Hepatocyte (in vitro differentiated cells): ENCODE data around the gene CPOX. TPM values are rescaled to one million over a fixed set of nuclear protein-coding genes. Genes with fewer than 3 reads are reported as not detected.
A peak's percentile ranks its signal among the peaks of the same experiment; 100 is the strongest.

ENCODE experiments used
- DNase-seq: peaks from one replicate; pipeline ENCODE4 v3.0.0-alpha.2; 2016; ENCODE audit warnings: low spot score
- H2AFZ ChIP-seq: fragments of 200-600 bp; sonication (generic); 2 replicates; pipeline ENCODE4 v1.6.0; 2016; ENCODE audit warnings: antibody characterized with exemption, mild to moderate bottlenecking
- H3K27ac ChIP-seq: fragments of 200-600 bp; sonication (generic); 2 replicates; pipeline ENCODE4 v1.5.1; 2016; ENCODE audit warnings: mild to moderate bottlenecking
- H3K27me3 ChIP-seq: fragments of 200-600 bp; sonication (generic); 2 replicates; pipeline ENCODE4 v1.6.1; 2016
- H3K36me3 ChIP-seq: fragments of 200-600 bp; sonication (generic); replicated peaks from 2 replicates; pipeline ENCODE4 v1.5.1; 2016; ENCODE audit warnings: low read depth; ENCODE audit not compliant: insufficient read depth
- H3K4me1 ChIP-seq: fragments of 200-600 bp; sonication (generic); 2 replicates; pipeline ENCODE4 v1.5.1; 2016; ENCODE audit warnings: mild to moderate bottlenecking, moderate library complexity; ENCODE audit not compliant: insufficient read depth
- H3K4me2 ChIP-seq: fragments of 200-600 bp; sonication (generic); 2 replicates; pipeline ENCODE4 v1.6.0; 2016
- H3K4me3 ChIP-seq: fragments of 200-600 bp; sonication (generic); 2 replicates; pipeline ENCODE4 v1.5.1; 2016; ENCODE audit warnings: mild to moderate bottlenecking
- H3K79me2 ChIP-seq: fragments of 200-600 bp; sonication (generic); 2 replicates; pipeline ENCODE4 v1.6.0; 2017; ENCODE audit warnings: mild to moderate bottlenecking
- H3K9me2 ChIP-seq: fragments of 200-600 bp; sonication (generic); replicated peaks from 2 replicates; pipeline ENCODE4 v1.6.0; 2017; ENCODE audit warnings: mild to moderate bottlenecking; ENCODE audit not compliant: insufficient read depth
- H3K9me3 ChIP-seq: fragments of 200-600 bp; sonication (generic); 2 replicates; pipeline ENCODE4 v1.5.1; 2016; ENCODE audit warnings: low read depth, mild to moderate bottlenecking
- H4K20me1 ChIP-seq: fragments of 200-600 bp; sonication (generic); 2 replicates; pipeline ENCODE4 v1.6.0; 2016; ENCODE audit warnings: mild to moderate bottlenecking; ENCODE audit not compliant: insufficient read depth, poor library complexity, severe bottlenecking
- EZH2 ChIP-seq: fragments of 200-600 bp; sonication (generic); IDR thresholded peaks from 2 replicates; pipeline ENCODE4 v1.6.1; 2016; ENCODE audit warnings: antibody characterized with exemption, mild to moderate bottlenecking, borderline replicate concordance
- EZH2phosphoT487 ChIP-seq: fragments of 200-600 bp; sonication (generic); IDR thresholded peaks from one replicate; pipeline ENCODE4 v1.6.1; 2018; ENCODE audit warnings: antibody characterized with exemption, mild to moderate bottlenecking, low read depth, moderate library complexity; ENCODE audit not compliant: unreplicated experiment, severe bottlenecking
- WGBS: methylation state at CpG from one replicate; pipeline ENCODE4 v1.1.6; 2016; ENCODE audit warnings: low lambda C conversion rate; ENCODE audit errors: missing lambda C conversion rate; 5-methylcytosine and 5-hydroxymethylcytosine counted together
- polyA plus RNA-seq: library from polyadenylated mRNA; unstranded; fragments of >200 nt; fragmentation: Nextera tagmentation; extraction: Ambion mirVana; gene quantifications from 2 replicates; pipeline ENCODE4 v1.2.1, GENCODE V29; 2016
- total RNA-seq: library from RNA; depleted of rRNA; stranded (reverse); fragments of >200 nt; gene quantifications from 2 replicates; pipeline ENCODE4 v1.2.3, GENCODE V29; 2014
- TF ChIP-seq, protein P1 (sequence below): fragments of 200-600 bp; sonication (generic); IDR thresholded peaks from 2 replicates; pipeline ENCODE4 v1.5.1; 2016; ENCODE audit warnings: antibody characterized with exemption, mild to moderate bottlenecking; ENCODE audit not compliant: poor library complexity

The CPOX gene
- total and polyA plus RNA-seq, 2 experiments from 2014 or later: 14.3 to 30.1 TPM

- H3K27me3 ChIP-seq: no peaks in the 10 kb centered on the region
- no peaks in the 10 kb centered on the region for H3K4me1 ChIP-seq
- H3K27ac ChIP-seq: no peak overlapping the region
- no peaks in the 10 kb centered on the region for H3K79me2 ChIP-seq
- no peaks in the 10 kb centered on the region for H3K9me2 ChIP-seq
- TF ChIP-seq EZH2phosphoT487: no peak
- TF ChIP-seq EZH2: no peak
- TF ChIP-seq, protein P1, sequence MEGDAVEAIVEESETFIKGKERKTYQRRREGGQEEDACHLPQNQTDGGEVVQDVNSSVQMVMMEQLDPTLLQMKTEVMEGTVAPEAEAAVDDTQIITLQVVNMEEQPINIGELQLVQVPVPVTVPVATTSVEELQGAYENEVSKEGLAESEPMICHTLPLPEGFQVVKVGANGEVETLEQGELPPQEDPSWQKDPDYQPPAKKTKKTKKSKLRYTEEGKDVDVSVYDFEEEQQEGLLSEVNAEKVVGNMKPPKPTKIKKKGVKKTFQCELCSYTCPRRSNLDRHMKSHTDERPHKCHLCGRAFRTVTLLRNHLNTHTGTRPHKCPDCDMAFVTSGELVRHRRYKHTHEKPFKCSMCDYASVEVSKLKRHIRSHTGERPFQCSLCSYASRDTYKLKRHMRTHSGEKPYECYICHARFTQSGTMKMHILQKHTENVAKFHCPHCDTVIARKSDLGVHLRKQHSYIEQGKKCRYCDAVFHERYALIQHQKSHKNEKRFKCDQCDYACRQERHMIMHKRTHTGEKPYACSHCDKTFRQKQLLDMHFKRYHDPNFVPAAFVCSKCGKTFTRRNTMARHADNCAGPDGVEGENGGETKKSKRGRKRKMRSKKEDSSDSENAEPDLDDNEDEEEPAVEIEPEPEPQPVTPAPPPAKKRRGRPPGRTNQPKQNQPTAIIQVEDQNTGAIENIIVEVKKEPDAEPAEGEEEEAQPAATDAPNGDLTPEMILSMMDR: no peak
- H3K4me2 ChIP-seq: no peak overlapping the region
- H3K36me3 ChIP-seq: no peaks in the 10 kb centered on the region
- H3K4me3 ChIP-seq: no peak overlapping the region
- 83% methylated on average over 4 of the region's 4 CpGs for WGBS
- H2AFZ ChIP-seq: no peak overlapping the region
- no peaks in the 10 kb centered on the region for H4K20me1 ChIP-seq
- no peak for DNase-seq
- H3K9me3 ChIP-seq: no peaks in the 10 kb centered on the region
Observed at GRCh38 chr3:98577178-98577895, 16.1 kb downstream of the CPOX start.

DNA sequence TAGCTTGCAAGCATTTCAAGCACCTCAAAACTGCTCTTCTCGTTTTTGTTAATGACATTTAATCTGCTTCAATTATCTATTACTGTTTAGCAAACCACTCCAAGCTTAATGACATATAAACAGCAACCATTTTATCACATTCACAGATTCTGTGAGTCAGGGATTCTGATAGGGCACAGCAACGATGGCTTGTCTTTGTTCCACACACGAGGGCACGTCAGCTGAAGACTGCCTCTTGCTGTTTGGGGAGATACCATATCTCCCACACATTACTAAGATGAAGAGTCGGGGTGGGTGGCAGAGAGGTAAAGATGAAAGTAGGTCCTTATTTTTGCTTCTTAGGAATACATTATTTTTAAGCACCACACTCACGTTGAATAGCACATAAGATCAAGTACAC, 19.3 kb downstream of the CPOX start:
- H3K4me2 ChIP-seq: no peak overlapping the region
- H3K79me2 ChIP-seq: no peaks in the 10 kb centered on the region
- no peaks in the 10 kb centered on the region for H4K20me1 ChIP-seq
- no peak for DNase-seq
- no peak overlapping the region for H3K4me3 ChIP-seq
- no peaks in the 10 kb centered on the region for H3K9me3 ChIP-seq
- no peaks in the 10 kb centered on the region for H3K27me3 ChIP-seq
- no peak overlapping the region for H2AFZ ChIP-seq
- no peak overlapping the region for H3K27ac ChIP-seq
- no peaks in the 10 kb centered on the region for H3K9me2 ChIP-seq
- 58% methylated on average over 6 of the region's 6 CpGs for WGBS
- TF ChIP-seq, protein P1: no peak
- no peak for TF ChIP-seq EZH2
- no peak for TF ChIP-seq EZH2phosphoT487
- H3K36me3 ChIP-seq: no peaks in the 10 kb centered on the region
- H3K4me1 ChIP-seq: no peaks in the 10 kb centered on the region

- TF ChIP-seq, protein P1: peak; percentile 55
- TF ChIP-seq EZH2phosphoT487: no peak
- no peak overlapping the region for H3K27ac ChIP-seq
- H3K4me3 ChIP-seq: no peak overlapping the region
- no peaks in the 10 kb centered on the region for H3K36me3 ChIP-seq
- H3K4me2 ChIP-seq: no peak overlapping the region
- no peaks in the 10 kb centered on the region for H3K79me2 ChIP-seq
- WGBS: 41% methylated on average over 2 of the region's 2 CpGs
- H3K4me1 ChIP-seq: no peaks in the 10 kb centered on the region
- no peaks in the 10 kb centered on the region for H3K9me2 ChIP-seq
- no peaks in the 10 kb centered on the region for H3K9me3 ChIP-seq
- no peak overlapping the region for H2AFZ ChIP-seq
- no peaks in the 10 kb centered on the region for H3K27me3 ChIP-seq
- H4K20me1 ChIP-seq: no peaks in the 10 kb centered on the region
- peak; percentile 29 for DNase-seq
Observed at GRCh38 chr3:98573181-98573728, 20.2 kb downstream of the CPOX start.
